ENCODE results near the gene ABI2. TPM values are rescaled to one million over a fixed set of nuclear protein-coding genes. Genes with fewer than 3 reads are reported as not detected.
A peak's percentile ranks its signal among the peaks of the same experiment; 100 is the strongest.

Gene ABI2
- 28.8 and 33.3 TPM in 2 replicates for total RNA-seq

GRCh38 chr2:203327901-203328759 is at the start of gene ABI2:
Gene ABI2, plus strand, starts transcription at chr2:203328394. Its CDS starts 121 bp downstream, at chr2:203328515.
- no peak for TF ChIP-seq CTCF (IDR thresholded peaks at IDR 0.05; ENCODE audit: insufficient read depth, low read length, poor library complexity, severe bottlenecking)
- no peak for DNase-seq (ENCODE audit: low read depth)
- no peaks in the 10 kb centered on the region for H3K27me3 ChIP-seq (ENCODE audit: control insufficient read depth, insufficient read depth, low read length)
- H3K36me3 ChIP-seq (ENCODE audit: control insufficient read depth, insufficient read depth, low read length), result no peaks in the 10 kb centered on the region
- peak within 1 kb of the TSS; percentile 64 for H3K4me3 ChIP-seq (ENCODE audit: low read depth, low read length)

- no peak overlapping the region for H3K4me3 ChIP-seq (ENCODE audit: low read depth, low read length)
- peaks cover 2% of the 10 kb centered on the region for H3K36me3 ChIP-seq (ENCODE audit: control insufficient read depth, insufficient read depth, low read length)
- DNase-seq (ENCODE audit: low read depth), result no peak
- no peaks in the 10 kb centered on the region for H3K27me3 ChIP-seq (ENCODE audit: control insufficient read depth, insufficient read depth, low read length)
- TF ChIP-seq CTCF (IDR thresholded peaks at IDR 0.05; ENCODE audit: insufficient read depth, low read length, poor library complexity, severe bottlenecking), result no peak
Observed at GRCh38 chr2:203279288-203279687, 48.9 kb upstream of the ABI2 start.

- no peak for DNase-seq (ENCODE audit: low read depth)
- Histone ChIP-seq H3K36me3 (ENCODE audit: control insufficient read depth, insufficient read depth, low read length) (peaks cover 2% of the 10 kb centered on the region), H3K27me3 (ENCODE audit: control insufficient read depth, insufficient read depth, low read length) (no peaks in the 10 kb centered on the region), H3K4me3 (ENCODE audit: low read depth, low read length) (no peak overlapping the region)
- TF ChIP-seq CTCF (IDR thresholded peaks at IDR 0.05; ENCODE audit: insufficient read depth, low read length, poor library complexity, severe bottlenecking), result no peak
Observed at GRCh38 chr2:203280428-203281064, 47.6 kb upstream of the ABI2 start.

- DNase-seq (ENCODE audit: low read depth), result no peak
- no peak for TF ChIP-seq CTCF (IDR thresholded peaks at IDR 0.05; ENCODE audit: insufficient read depth, low read length, poor library complexity, severe bottlenecking)
- H3K27me3 ChIP-seq (ENCODE audit: control insufficient read depth, insufficient read depth, low read length), result no peaks in the 10 kb centered on the region
- no peak overlapping the region for H3K4me3 ChIP-seq (ENCODE audit: low read depth, low read length)
- peaks cover 4% of the 10 kb centered on the region for H3K36me3 ChIP-seq (ENCODE audit: control insufficient read depth, insufficient read depth, low read length)
Observed at GRCh38 chr2:203282101-203282500, 46.1 kb upstream of the ABI2 start.

GRCh38 chr2:203286532-203286931 is 41.7 kb upstream of the ABI2 start:
- TF ChIP-seq CTCF (IDR thresholded peaks at IDR 0.05; ENCODE audit: insufficient read depth, low read length, poor library complexity, severe bottlenecking), result no peak
- DNase-seq (ENCODE audit: low read depth), result no peak
- H3K27me3 ChIP-seq (ENCODE audit: control insufficient read depth, insufficient read depth, low read length), result no peaks in the 10 kb centered on the region
- H3K36me3 ChIP-seq (ENCODE audit: control insufficient read depth, insufficient read depth, low read length), result peaks cover 1% of the 10 kb centered on the region
- H3K4me3 ChIP-seq (ENCODE audit: low read depth, low read length), result no peak overlapping the region
